HG02759 (cell line): Measurements from ENCODE around the gene SERPINA1.
"Not testable (repeated sequence)": the region's sequence is repeated elsewhere in the genome, so short reads cannot be mapped to it uniquely, and the experiment has no call there.

Source experiments
- ATAC-seq: cut with Tn5 transposase; IDR thresholded peaks from one replicate; pipeline ENCODE4 v1.9.1; 2021; ENCODE audit warnings: mild to moderate bottlenecking, moderate library complexity; ENCODE audit not compliant: unreplicated experiment

SERPINA1 gene

GRCh38 chr14:94372021-94372605 lies 16.3 kb downstream of the SERPINA1 start:
- ATAC-seq = no peak

- no peak for ATAC-seq
Measured at GRCh38 chr14:94370524-94370910, 17.9 kb downstream of the SERPINA1 start.

GRCh38 chr14:94369766-94370523 lies 18.5 kb downstream of the SERPINA1 start:
- not testable (repeated sequence) for ATAC-seq

DNA sequence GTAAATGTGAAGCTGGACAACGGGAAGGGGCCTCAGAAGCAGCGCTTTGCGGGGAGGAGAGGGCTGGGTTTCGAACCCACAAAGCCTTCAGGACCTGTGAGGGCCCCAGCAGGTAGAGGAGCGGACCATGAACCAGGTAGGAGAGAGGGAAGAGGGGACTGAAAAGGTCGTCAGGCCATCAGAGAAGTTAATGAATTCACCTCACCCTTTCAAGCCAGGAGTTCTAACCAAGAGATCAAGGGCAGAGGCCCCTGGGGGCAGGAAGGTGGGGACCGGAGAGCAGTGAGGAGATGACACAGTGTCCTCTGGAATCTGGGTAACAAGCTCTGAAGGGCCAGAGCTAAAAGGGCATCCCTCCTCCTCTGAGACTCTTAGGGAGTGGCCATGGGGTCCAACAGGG lies 19.4 kb downstream of the SERPINA1 start:
- no peak for ATAC-seq

DNA sequence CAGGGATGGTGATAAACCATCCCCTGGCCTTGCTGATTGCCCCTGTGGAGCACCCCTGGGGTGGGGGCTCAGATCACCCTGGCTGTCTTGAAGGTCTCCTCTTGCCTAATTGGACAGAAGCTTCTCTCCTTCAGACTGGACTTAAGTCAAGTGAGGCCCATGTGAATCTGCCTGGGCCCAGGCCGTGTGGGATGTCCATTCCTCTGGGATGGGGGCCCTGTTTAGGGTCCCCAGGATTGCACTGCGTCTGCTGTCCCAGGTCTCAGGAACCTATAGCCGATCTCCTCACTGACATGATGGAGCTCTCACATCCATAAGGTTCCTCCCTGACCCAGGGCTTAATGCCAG lies 20.2 kb downstream of the SERPINA1 start:
- no peak for ATAC-seq

DNA sequence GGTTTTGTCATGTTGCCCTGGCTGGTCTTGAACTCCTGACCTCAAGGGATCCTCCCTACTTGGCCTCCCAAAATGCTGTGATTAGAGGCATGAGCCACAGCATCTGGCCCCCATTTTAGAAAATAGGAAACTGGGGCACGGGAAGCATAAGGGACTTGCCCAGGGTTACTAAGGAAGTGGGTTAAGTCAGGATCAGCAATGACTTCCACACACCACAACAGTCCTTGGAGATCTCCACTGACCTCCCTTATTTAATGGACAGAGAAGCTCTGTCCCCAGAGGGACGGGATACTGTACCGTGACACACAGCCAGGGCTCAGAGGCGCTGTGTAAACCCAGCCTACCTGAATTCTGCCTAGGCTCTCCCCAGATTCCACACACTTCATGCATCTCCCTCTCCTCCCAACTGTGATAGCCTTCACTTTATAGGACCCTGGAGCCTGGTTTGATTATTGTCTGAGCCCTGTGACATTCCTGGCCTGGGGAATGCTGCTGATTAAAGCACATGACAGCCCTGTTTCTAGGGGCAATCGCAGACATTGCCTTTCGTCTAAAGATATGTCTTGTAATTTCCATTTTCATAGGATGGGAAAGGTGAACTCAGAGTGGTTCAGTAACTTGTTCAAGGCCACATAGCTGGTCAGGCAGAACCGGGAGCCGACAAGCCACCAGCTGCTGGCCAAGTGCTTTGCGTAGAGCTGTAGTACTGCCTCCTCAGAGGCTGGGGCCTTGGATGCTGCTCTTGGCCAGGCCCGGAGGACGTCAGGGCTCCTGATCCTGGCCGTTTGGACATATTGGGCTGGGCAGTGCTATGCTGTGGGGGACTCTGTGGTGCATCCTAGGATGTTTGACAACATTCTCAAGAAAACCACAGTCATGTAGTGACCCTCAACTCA lies 20.8 kb downstream of the SERPINA1 start:
- no peak for ATAC-seq

- no peak for ATAC-seq
Measured at GRCh38 chr14:94366146-94366915, 22.1 kb downstream of the SERPINA1 start, which contains the start of gene SERPINA2. Gene SERPINA2 (minus strand): TSS chr14:94366698.

GRCh38 chr14:94365624-94366023 lies 22.8 kb downstream of the SERPINA1 start:
- no peak for ATAC-seq

GRCh38 chr14:94364964-94365363 lies 23.4 kb downstream of the SERPINA1 start:
- no peak for ATAC-seq

DNA sequence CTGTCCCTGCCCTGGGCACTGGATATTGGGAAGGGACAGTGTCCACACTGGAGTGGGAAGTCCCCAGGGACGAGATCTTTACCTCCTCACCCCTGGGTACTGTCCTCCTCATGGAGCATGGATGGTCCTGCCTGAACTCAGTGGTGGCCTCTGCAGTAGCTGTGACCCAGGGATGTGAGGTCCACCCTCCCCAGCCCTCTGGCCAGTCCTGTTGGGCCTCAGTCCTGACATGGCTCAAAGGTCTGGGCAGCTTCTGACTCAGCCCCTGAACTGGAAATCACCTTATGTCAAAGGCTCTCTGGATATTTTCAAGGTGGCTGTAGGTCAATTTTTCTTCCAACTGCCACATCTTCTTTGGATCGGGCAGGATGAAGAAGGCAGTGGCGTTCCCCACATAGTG lies 24.4 kb downstream of the SERPINA1 start:
- no peak for ATAC-seq

DNA sequence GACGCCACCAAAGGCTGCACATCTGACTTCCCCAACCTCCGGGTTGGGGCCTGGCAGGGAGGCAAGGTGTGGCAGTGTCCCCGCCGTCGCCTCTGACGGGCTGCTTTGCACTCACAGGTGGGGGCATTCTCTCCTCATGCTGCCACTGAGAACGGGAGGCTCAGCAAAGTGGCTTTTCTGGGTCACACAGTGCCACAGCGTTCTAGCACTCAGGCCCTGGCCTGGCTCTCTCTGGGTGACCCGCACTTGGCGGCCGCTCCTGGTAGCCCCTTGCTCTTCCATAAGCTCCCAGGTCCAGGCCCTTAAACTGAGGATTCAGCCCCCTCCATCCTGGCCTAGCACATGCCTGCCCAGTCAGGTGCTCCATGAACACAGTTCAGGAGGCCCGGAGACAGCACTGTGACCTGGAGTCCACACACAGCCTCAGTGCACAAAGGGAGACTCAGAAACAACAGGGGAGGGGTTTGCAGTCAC lies 25.2 kb downstream of the SERPINA1 start:
- no peak for ATAC-seq

- no peak for ATAC-seq
Measured at GRCh38 chr14:94362614-94363133, 25.7 kb downstream of the SERPINA1 start.

DNA sequence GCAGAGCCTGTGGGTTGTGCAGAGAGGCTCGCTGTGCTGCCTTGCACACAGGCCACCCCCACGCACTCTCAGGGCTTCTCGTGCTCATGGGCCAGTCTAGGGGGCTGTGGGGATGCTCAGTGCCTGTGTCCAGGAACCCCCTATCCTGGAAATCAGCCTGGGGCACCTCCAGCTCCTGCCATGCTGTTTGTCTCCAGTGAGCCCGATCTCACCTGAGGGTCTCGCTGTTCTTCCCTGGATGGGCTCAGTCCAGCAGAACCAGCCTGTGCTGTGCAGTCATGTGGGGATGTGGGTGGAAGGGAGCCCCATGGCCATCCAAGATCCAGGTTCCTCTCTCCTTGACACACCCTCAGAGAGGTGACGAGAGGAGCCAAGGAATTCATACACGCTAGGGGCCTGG lies 26.7 kb downstream of the SERPINA1 start:
- no peak for ATAC-seq

- ATAC-seq = no peak
Measured at GRCh38 chr14:94360945-94361565, 27.3 kb downstream of the SERPINA1 start.

- ATAC-seq = no peak
Measured at GRCh38 chr14:94357166-94357565, 31.2 kb downstream of the SERPINA1 start.

DNA sequence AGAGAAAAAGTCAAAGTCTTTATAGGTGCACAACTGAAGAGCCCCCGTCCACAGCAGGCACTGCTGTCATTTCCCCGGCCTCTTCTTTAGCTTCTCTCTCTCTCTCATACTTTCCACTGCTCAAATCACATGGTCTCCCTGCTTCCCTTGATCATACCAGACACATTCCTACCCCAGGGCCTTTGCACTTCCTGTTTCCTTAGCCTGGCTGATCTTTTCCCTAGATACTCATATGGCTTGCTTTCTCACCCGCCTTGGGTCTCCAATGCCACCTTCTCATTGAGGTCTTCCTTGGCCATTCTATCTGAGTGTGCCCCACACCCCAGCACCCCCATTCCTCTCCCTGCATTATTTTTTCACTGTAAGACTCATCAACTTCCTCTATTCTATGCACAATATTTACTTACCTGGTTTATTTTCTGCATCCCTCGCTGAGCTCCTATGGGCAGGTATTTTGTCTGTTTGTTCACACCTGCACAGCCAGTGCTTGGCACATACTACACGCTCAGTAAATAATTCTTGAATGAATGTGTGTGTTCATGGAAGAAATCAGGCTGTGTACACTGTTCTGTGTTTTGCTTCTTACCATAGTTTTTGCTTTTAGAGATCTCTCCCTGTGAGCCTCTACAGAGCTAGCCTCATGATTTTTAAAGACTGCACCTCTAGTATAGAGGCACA lies 31.9 kb downstream of the SERPINA1 start:
- no peak for ATAC-seq

GRCh38 chr14:94355191-94355794 lies 33.1 kb downstream of the SERPINA1 start:
- ATAC-seq = no peak

- no peak for ATAC-seq
Measured at GRCh38 chr14:94354638-94355185, 33.7 kb downstream of the SERPINA1 start.

DNA sequence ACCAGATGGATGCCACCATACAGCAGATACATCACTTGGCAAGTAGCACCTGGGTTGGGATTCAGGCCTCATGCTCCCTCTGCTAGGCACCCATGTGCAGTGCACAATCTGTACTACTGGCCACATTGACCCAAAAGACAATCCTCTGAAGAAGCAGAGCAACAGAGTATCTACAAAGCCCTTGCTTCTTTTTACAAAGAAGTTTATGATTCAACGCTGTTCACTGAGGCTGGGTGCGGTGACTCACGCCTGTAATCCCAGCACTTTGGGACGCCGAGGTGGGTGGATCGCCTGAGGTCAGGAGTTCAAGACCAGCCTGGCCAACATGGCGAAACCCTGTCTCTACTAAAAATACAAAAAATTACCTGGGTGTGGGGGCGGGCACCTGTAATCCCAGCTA lies 34.2 kb downstream of the SERPINA1 start:
- not testable (repeated sequence) for ATAC-seq
